Measurements from ENCODE around the gene CCBE1.

CCBE1 gene

GRCh38 chr18:59565957-59566356 lies 131.3 kb downstream of the CCBE1 start:
- H3K4me1 ChIP-seq (ENCODE audit: control insufficient read depth in 1 of 2, insufficient read depth in 2 of 2, low read length in 2 of 2) = peaks cover 8% of the 10 kb centered on the region in 2 experiments
- H3K79me1 ChIP-seq (ENCODE audit: low read length) = no peaks in the 10 kb centered on the region
- no peak overlapping the region for H2BK120ac ChIP-seq (ENCODE audit: insufficient read depth, low read length, poor library complexity)
- H2AFZ ChIP-seq (ENCODE audit: insufficient read depth, low read length, poor library complexity) = no peak overlapping the region
- no peaks in the 10 kb centered on the region for H3K36me3 ChIP-seq (ENCODE audit: control insufficient read depth in 1 of 2, insufficient read depth in 2 of 2, low read length in 2 of 2)
- no peaks in the 10 kb centered on the region for H3K27me3 ChIP-seq (ENCODE audit: insufficient read depth, low read length)
- WGBS (ENCODE audit: extremely low coverage, insufficient coverage, insufficient read length) = no CpG with 5 or more reads among the region's 3 CpGs
- no peaks in the 10 kb centered on the region for H3K9me3 ChIP-seq (ENCODE audit: insufficient read depth, low read depth, low read length)
- no peak overlapping the region for H3K9ac ChIP-seq (ENCODE audit: low read length)
- H3K14ac ChIP-seq (ENCODE audit: low read length) = no peak overlapping the region
- no peak overlapping the region for H2AK5ac ChIP-seq (ENCODE audit: low read length)
- H3K4ac ChIP-seq (ENCODE audit: low read depth, low read length) = no peak overlapping the region
- no peak overlapping the region for H3K23ac ChIP-seq (ENCODE audit: low read length)
- H3K18ac ChIP-seq (ENCODE audit: low read length) = no peak overlapping the region
- no peak overlapping the region for H2BK12ac ChIP-seq (ENCODE audit: low read length)
- H3K4me2 ChIP-seq (ENCODE audit: low read length) = no peak overlapping the region
- H4K91ac ChIP-seq (ENCODE audit: low read depth, low read length) = no peak overlapping the region
- H3K27ac ChIP-seq (ENCODE audit: low read depth, low read length) = no peak overlapping the region
- no peaks in the 10 kb centered on the region for H3K79me2 ChIP-seq (ENCODE audit: control insufficient read depth, insufficient read depth, low read length, poor library complexity)
- no peak overlapping the region for H4K8ac ChIP-seq (ENCODE audit: low read depth, low read length)
- H4K12ac ChIP-seq (ENCODE audit: low read depth, low read length) = no peak overlapping the region
- no peak for DNase-seq
- no peak overlapping the region for H2BK5ac ChIP-seq (ENCODE audit: low read depth, low read length, poor library complexity)
- H3K4me3 ChIP-seq (ENCODE audit: low read depth, low read length) = no peak overlapping the region

- H2AFZ ChIP-seq (ENCODE audit: insufficient read depth, low read length, poor library complexity) = no peak overlapping the region
- WGBS (ENCODE audit: extremely low coverage, insufficient coverage, insufficient read length) = no CpG with 5 or more reads among the region's 3 CpGs
- H4K8ac ChIP-seq (ENCODE audit: low read depth, low read length) = no peak overlapping the region
- H3K4me3 ChIP-seq (ENCODE audit: low read depth, low read length) = no peak overlapping the region
- no peak overlapping the region for H4K12ac ChIP-seq (ENCODE audit: low read depth, low read length)
- no peak overlapping the region for H3K27ac ChIP-seq (ENCODE audit: low read depth, low read length)
- H2BK5ac ChIP-seq (ENCODE audit: low read depth, low read length, poor library complexity) = no peak overlapping the region
- H2BK120ac ChIP-seq (ENCODE audit: insufficient read depth, low read length, poor library complexity) = no peak overlapping the region
- H3K9me3 ChIP-seq (ENCODE audit: insufficient read depth, low read depth, low read length) = no peaks in the 10 kb centered on the region
- H2AK5ac ChIP-seq (ENCODE audit: low read length) = no peak overlapping the region
- H3K9ac ChIP-seq (ENCODE audit: low read length) = no peak overlapping the region
- no peak for DNase-seq
- H3K27me3 ChIP-seq (ENCODE audit: insufficient read depth, low read length) = no peaks in the 10 kb centered on the region
- H3K18ac ChIP-seq (ENCODE audit: low read length) = no peak overlapping the region
- H2BK12ac ChIP-seq (ENCODE audit: low read length) = no peak overlapping the region
- peaks cover 0 to under 1% of the 10 kb centered on the region in 2 experiments for H3K4me1 ChIP-seq (ENCODE audit: control insufficient read depth in 1 of 2, insufficient read depth in 2 of 2, low read length in 2 of 2)
- no peak overlapping the region for H3K23ac ChIP-seq (ENCODE audit: low read length)
- no peaks in the 10 kb centered on the region for H3K79me1 ChIP-seq (ENCODE audit: low read length)
- H3K14ac ChIP-seq (ENCODE audit: low read length) = no peak overlapping the region
- H3K36me3 ChIP-seq (ENCODE audit: control insufficient read depth in 1 of 2, insufficient read depth in 2 of 2, low read length in 2 of 2) = no peaks in the 10 kb centered on the region
- H3K79me2 ChIP-seq (ENCODE audit: control insufficient read depth, insufficient read depth, low read length, poor library complexity) = no peaks in the 10 kb centered on the region
- H4K91ac ChIP-seq (ENCODE audit: low read depth, low read length) = no peak overlapping the region
- H3K4me2 ChIP-seq (ENCODE audit: low read length) = no peak overlapping the region
- H3K4ac ChIP-seq (ENCODE audit: low read depth, low read length) = no peak overlapping the region
Measured at GRCh38 chr18:59564561-59564960, 132.7 kb downstream of the CCBE1 start.

GRCh38 chr18:59563176-59563785 lies 133.9 kb downstream of the CCBE1 start:
- H3K36me3 ChIP-seq (ENCODE audit: control insufficient read depth in 1 of 2, insufficient read depth in 2 of 2, low read length in 2 of 2) = no peaks in the 10 kb centered on the region
- no peak overlapping the region for H2BK5ac ChIP-seq (ENCODE audit: low read depth, low read length, poor library complexity)
- H4K12ac ChIP-seq (ENCODE audit: low read depth, low read length) = no peak overlapping the region
- no CpG with 5 or more reads among the region's 3 CpGs for WGBS (ENCODE audit: extremely low coverage, insufficient coverage, insufficient read length)
- no peaks in the 10 kb centered on the region for H3K4me1 ChIP-seq (ENCODE audit: control insufficient read depth in 1 of 2, insufficient read depth in 2 of 2, low read length in 2 of 2)
- no peaks in the 10 kb centered on the region for H3K79me1 ChIP-seq (ENCODE audit: low read length)
- H3K23ac ChIP-seq (ENCODE audit: low read length) = no peak overlapping the region
- no peak overlapping the region for H2BK12ac ChIP-seq (ENCODE audit: low read length)
- no peak overlapping the region for H4K91ac ChIP-seq (ENCODE audit: low read depth, low read length)
- no peak overlapping the region for H4K8ac ChIP-seq (ENCODE audit: low read depth, low read length)
- no peak overlapping the region for H3K18ac ChIP-seq (ENCODE audit: low read length)
- peak in 1 of 2 donors; percentile 4 for DNase-seq
- no peaks in the 10 kb centered on the region for H3K27me3 ChIP-seq (ENCODE audit: insufficient read depth, low read length)
- no peak overlapping the region for H3K4ac ChIP-seq (ENCODE audit: low read depth, low read length)
- no peak overlapping the region for H2AK5ac ChIP-seq (ENCODE audit: low read length)
- no peak overlapping the region for H3K27ac ChIP-seq (ENCODE audit: low read depth, low read length)
- H2AFZ ChIP-seq (ENCODE audit: insufficient read depth, low read length, poor library complexity) = no peak overlapping the region
- no peak overlapping the region for H3K14ac ChIP-seq (ENCODE audit: low read length)
- no peak overlapping the region for H3K9ac ChIP-seq (ENCODE audit: low read length)
- H3K4me3 ChIP-seq (ENCODE audit: low read depth, low read length) = no peak overlapping the region
- H3K9me3 ChIP-seq (ENCODE audit: insufficient read depth, low read depth, low read length) = no peaks in the 10 kb centered on the region
- no peak overlapping the region for H3K4me2 ChIP-seq (ENCODE audit: low read length)
- no peaks in the 10 kb centered on the region for H3K79me2 ChIP-seq (ENCODE audit: control insufficient read depth, insufficient read depth, low read length, poor library complexity)
- H2BK120ac ChIP-seq (ENCODE audit: insufficient read depth, low read length, poor library complexity) = no peak overlapping the region

GRCh38 chr18:59562751-59563150 lies 134.5 kb downstream of the CCBE1 start:
- Histone ChIP-seq H3K36me3 (ENCODE audit: control insufficient read depth in 1 of 2, insufficient read depth in 2 of 2, low read length in 2 of 2) (no peaks in the 10 kb centered on the region), H3K4me2 (ENCODE audit: low read length) (no peak overlapping the region), H3K18ac (ENCODE audit: low read length) (no peak overlapping the region), H3K79me2 (ENCODE audit: control insufficient read depth, insufficient read depth, low read length, poor library complexity) (no peaks in the 10 kb centered on the region), H4K8ac (ENCODE audit: low read depth, low read length) (no peak overlapping the region), H2BK5ac (ENCODE audit: low read depth, low read length, poor library complexity) (no peak overlapping the region), H2AK5ac (ENCODE audit: low read length) (no peak overlapping the region), H3K9me3 (ENCODE audit: insufficient read depth, low read depth, low read length) (no peaks in the 10 kb centered on the region), H3K23ac (ENCODE audit: low read length) (no peak overlapping the region), H4K12ac (ENCODE audit: low read depth, low read length) (no peak overlapping the region), H3K27me3 (ENCODE audit: insufficient read depth, low read length) (no peaks in the 10 kb centered on the region), H3K4me1 (ENCODE audit: control insufficient read depth in 1 of 2, insufficient read depth in 2 of 2, low read length in 2 of 2) (no peaks in the 10 kb centered on the region), H2AFZ (ENCODE audit: insufficient read depth, low read length, poor library complexity) (no peak overlapping the region), H3K9ac (ENCODE audit: low read length) (no peak overlapping the region), H3K27ac (ENCODE audit: low read depth, low read length) (no peak overlapping the region), H3K4ac (ENCODE audit: low read depth, low read length) (no peak overlapping the region), H3K79me1 (ENCODE audit: low read length) (no peaks in the 10 kb centered on the region), H4K91ac (ENCODE audit: low read depth, low read length) (no peak overlapping the region), H2BK120ac (ENCODE audit: insufficient read depth, low read length, poor library complexity) (no peak overlapping the region), H2BK12ac (ENCODE audit: low read length) (no peak overlapping the region), H3K14ac (ENCODE audit: low read length) (no peak overlapping the region), H3K4me3 (ENCODE audit: low read depth, low read length) (no peak overlapping the region)
- WGBS (ENCODE audit: extremely low coverage, insufficient coverage, insufficient read length) = no CpG with 5 or more reads among the region's 6 CpGs
- DNase-seq = no peak
